Liver (tissue), 3 donors: ENCODE results near the gene FNDC7.

Source experiments
- CTCF ChIP-seq: fragments of 150-350 bp; IDR thresholded peaks from 2 replicates; pipeline ENCODE4 v1.5.1; 2017; ENCODE audit warnings: improper control_type of control experiment, low read depth, low read length; ENCODE audit not compliant: missing input control
- EGR1 ChIP-seq, 2 donors: IDR thresholded peaks; 2 replicates each; pipeline ENCODE4 v1.6.1; 2016 to 2018; ENCODE audit warnings: antibody characterized with exemption in 2 of 2, low read depth in 2 of 2
- FOXA1 ChIP-seq: IDR thresholded peaks from 2 replicates; pipeline ENCODE4 v1.6.1; 2016; ENCODE audit warnings: antibody characterized with exemption
- GABPA ChIP-seq, 2 donors: IDR thresholded peaks in 1 of 2; conservative IDR thresholded peaks in 1 of 2; 2 replicates each; pipeline ENCODE4 v1.6.1; 2016; ENCODE audit warnings: antibody characterized with exemption in 2 of 2, mild to moderate bottlenecking in 1 of 2, moderate library complexity in 1 of 2
- HNF4A ChIP-seq, 2 donors: conservative IDR thresholded peaks; 2 replicates each; pipeline ENCODE4 v1.6.1; 2016; ENCODE audit warnings: antibody characterized with exemption in 2 of 2, mild to moderate bottlenecking in 2 of 2
- MAX ChIP-seq: IDR thresholded peaks from 2 replicates; pipeline ENCODE4 v1.6.1; 2016; ENCODE audit warnings: antibody characterized with exemption
- NR2F2 ChIP-seq: IDR thresholded peaks from 2 replicates; pipeline ENCODE4 v1.6.1; 2016; ENCODE audit warnings: antibody characterized with exemption
- RAD21 ChIP-seq, 2 donors: IDR thresholded peaks; 2 replicates each; pipeline ENCODE4 v1.6.1; 2016; ENCODE audit warnings: antibody characterized with exemption in 2 of 2, mild to moderate bottlenecking in 2 of 2
- REST ChIP-seq: IDR thresholded peaks from 2 replicates; pipeline ENCODE4 v1.6.1; 2016; ENCODE audit warnings: antibody characterized with exemption, mild to moderate bottlenecking
- RXRA ChIP-seq, 2 donors: IDR thresholded peaks; 2 replicates each; pipeline ENCODE4 v1.6.1; 2017 to 2018; ENCODE audit warnings: antibody characterized with exemption in 2 of 2, mild to moderate bottlenecking in 1 of 2
- SP1 ChIP-seq: IDR thresholded peaks from 2 replicates; pipeline ENCODE4 v1.6.1; 2018; ENCODE audit warnings: antibody characterized with exemption, mild to moderate bottlenecking
- TAF1 ChIP-seq: conservative IDR thresholded peaks from 2 replicates; pipeline ENCODE4 v1.6.1; 2016; ENCODE audit warnings: antibody characterized with exemption, mild to moderate bottlenecking
- YY1 ChIP-seq: IDR thresholded peaks from 2 replicates; pipeline ENCODE4 v1.6.1; 2016; ENCODE audit warnings: antibody characterized with exemption, mild to moderate bottlenecking
- ZBTB33 ChIP-seq: IDR thresholded peaks from 2 replicates; pipeline ENCODE4 v1.6.1; 2016; ENCODE audit warnings: antibody characterized with exemption
- donor health status: healthy.
- donor health status: healthy.

- TF ChIP-seq RXRA (IDR thresholded peaks at IDR 0.05) (no peak), TAF1 (no peak), MAX (no peak), CTCF (no peak), SP1 (no peak), NR2F2 (no peak), ZBTB33 (no peak), EGR1 (IDR thresholded peaks at IDR 0.05; ENCODE audit: low read depth in 2 of 2) (no peak), FOXA1 (no peak), HNF4A (conservative IDR thresholded peaks at IDR 0.05) (no peak), REST (no peak), RAD21 (IDR thresholded peaks at IDR 0.05) (no peak), GABPA (IDR thresholded peaks at IDR 0.05 in 1 of 2, conservative IDR thresholded peaks at IDR 0.05 in 1 of 2) (no peak), YY1 (no peak)
Measured at GRCh38 chr1:108699375-108700332, 13.1 kb upstream of the FNDC7 start.
